H1 (cell line): ENCODE data around the gene MIER3. TPM values are rescaled to one million over a fixed set of nuclear protein-coding genes. Genes with fewer than 3 reads are reported as not detected.

Experiments used
- CTCF ChIA-PET: fragments of 300-600 bp; sonication (Branson Sonifier 250); formaldehyde crosslinking; loops from one replicate; lab custom pipeline; 2021; ENCODE audit not compliant: partially characterized antibody; lab: Charles Lee
- POLR2A ChIA-PET: fragments of 300-600 bp; sonication (Branson Sonifier 250); formaldehyde crosslinking; loops from one replicate; lab custom pipeline; 2021; ENCODE audit warnings: inconsistent platforms; ENCODE audit not compliant: partially characterized antibody; lab: Charles Lee
- DNase-seq, 2 experiments: peaks; one replicate each; pipeline versions ENCODE4 v3.0.0 to v3.0.0-alpha.2; 2010 to 2022; ENCODE audit warnings: low spot score in 2 of 2, low read depth in 1 of 2, mixed read lengths in 1 of 2
- FAIRE-seq: peaks from 2 replicates; lab custom pipeline; 2011; peaks lifted over from hg19 to GRCh38; lab: Jason Lieb, UNC
- H2AFZ ChIP-seq: 2 replicates; pipeline ENCODE4 v1.8.1; 2012; ENCODE audit warnings: low read length, inconsistent platforms
- H2AK5ac ChIP-seq: 2 replicates; pipeline ENCODE4 v1.6.1; 2013; ENCODE audit warnings: low read depth, low read length
- H2BK120ac ChIP-seq: replicated peaks from 2 replicates; pipeline ENCODE3; 2013; ENCODE audit warnings: low read depth, low read length, inconsistent platforms
- H2BK12ac ChIP-seq: 2 replicates; pipeline ENCODE4 v1.6.1; 2013; ENCODE audit warnings: low read depth, low read length
- H2BK15ac ChIP-seq: 2 replicates; pipeline ENCODE4 v1.6.1; 2013; ENCODE audit warnings: low read length
- H2BK20ac ChIP-seq: 2 replicates; pipeline ENCODE4 v1.6.1; 2013; ENCODE audit warnings: low read length
- H2BK5ac ChIP-seq: 2 replicates; pipeline ENCODE4 v1.6.1; 2013; ENCODE audit warnings: low read depth, low read length
- H3K14ac ChIP-seq: 2 replicates; pipeline ENCODE4 v1.6.1; 2013; ENCODE audit warnings: inconsistent platforms; ENCODE audit not compliant: insufficient read length
- H3K18ac ChIP-seq: 2 replicates; pipeline ENCODE4 v1.6.1; 2013; ENCODE audit warnings: low read length; ENCODE audit errors: extremely low read depth
- H3K23ac ChIP-seq: 2 replicates; pipeline ENCODE4 v1.6.1; 2013; ENCODE audit warnings: inconsistent platforms; ENCODE audit not compliant: insufficient read length
- H3K23me2 ChIP-seq: 2 replicates; pipeline ENCODE4 v1.6.1; 2013; ENCODE audit warnings: low read depth, low read length
- H3K27ac ChIP-seq: 2 replicates; pipeline ENCODE4 v1.6.1; 2011; ENCODE audit warnings: low read depth, low read length, inconsistent platforms
- H3K27me3 ChIP-seq, 4 experiments: replicated peaks in 1 of 4; 1 replicate in 1 of 4; 2 replicates in 3 of 4; pipeline versions ENCODE4 v1.6.1 to v1.8.1; 2011 to 2013; ENCODE audit warnings: low read length in 3 of 4, mild to moderate bottlenecking in 3 of 4, inconsistent platforms in 2 of 4, mixed read lengths in 2 of 4, moderate library complexity in 1 of 4; ENCODE audit not compliant: control insufficient read depth in 3 of 4, insufficient read depth in 3 of 4; ENCODE audit errors: extremely low read depth in 1 of 4
- H3K36me3 ChIP-seq, 4 experiments: 2 replicates each; pipeline versions ENCODE4 v1.6.1 to v1.8.1; 2011 to 2013; ENCODE audit warnings: mild to moderate bottlenecking in 4 of 4, low read length in 3 of 4, moderate library complexity in 2 of 4, control low read depth in 1 of 4, inconsistent platforms in 1 of 4; ENCODE audit not compliant: insufficient read depth in 4 of 4, control insufficient read depth in 2 of 4
- H3K4ac ChIP-seq: replicated peaks from 2 replicates; pipeline ENCODE3; 2013; ENCODE audit warnings: low read length, low read depth, mixed read lengths, inconsistent platforms; ENCODE audit not compliant: insufficient read length
- H3K4me1 ChIP-seq, 4 experiments: replicated peaks in 1 of 4; 1 replicate in 1 of 4; 2 replicates in 3 of 4; pipeline versions ENCODE4 v1.6.1 to v1.8.1; 2011 to 2013; ENCODE audit warnings: low read length in 3 of 4, inconsistent platforms in 2 of 4, mixed read lengths in 1 of 4; ENCODE audit not compliant: insufficient read depth in 4 of 4, control insufficient read depth in 3 of 4
- H3K4me2 ChIP-seq, 2 experiments: 2 replicates each; pipeline versions ENCODE4 v1.6.1 to v1.8.1; 2011 to 2013; ENCODE audit warnings: low read depth in 2 of 2, low read length in 2 of 2, control low read depth in 1 of 2, inconsistent platforms in 1 of 2, mild to moderate bottlenecking in 1 of 2; ENCODE audit not compliant: insufficient read depth in 1 of 2
- H3K4me3 ChIP-seq, 4 experiments: fragments of 200-600, 300-600 bp in 1 of 4; sonication (generic), shearing (Covaris generic), sonication (Bioruptor Twin) in 1 of 4; 2 replicates each; pipeline versions ENCODE4 v1.5.1 to v1.8.1; 2011 to 2016; ENCODE audit warnings: low read length in 4 of 4, low read depth in 3 of 4, control low read depth in 2 of 4, inconsistent platforms in 2 of 4, mild to moderate bottlenecking in 2 of 4, mixed read lengths in 1 of 4, moderate library complexity in 1 of 4; ENCODE audit not compliant: insufficient read depth in 2 of 4; ENCODE audit errors: extremely low read depth in 1 of 4
- H3K56ac ChIP-seq: replicated peaks from 2 replicates; pipeline ENCODE3; 2013; ENCODE audit warnings: low read depth, mild to moderate bottlenecking, mixed read lengths, low read length, inconsistent platforms; ENCODE audit not compliant: insufficient read length
- H3K79me1 ChIP-seq: 2 replicates; pipeline ENCODE4 v1.6.1; 2013; ENCODE audit warnings: low read depth, low read length, control low read depth
- H3K79me2 ChIP-seq, 2 experiments: 2 replicates each; pipeline versions ENCODE4 v1.6.1 to v1.8.1; 2012 to 2013; ENCODE audit warnings: low read length in 2 of 2, mild to moderate bottlenecking in 2 of 2, inconsistent platforms in 1 of 2; ENCODE audit not compliant: insufficient read depth in 2 of 2, control insufficient read depth in 1 of 2
- H3K9ac ChIP-seq, 4 experiments: replicated peaks in 1 of 4; 1 replicate in 1 of 4; 2 replicates in 3 of 4; pipeline versions ENCODE4 v1.6.1 to v1.8.1; 2011 to 2013; ENCODE audit warnings: low read depth in 3 of 4, low read length in 3 of 4, control low read depth in 2 of 4, mild to moderate bottlenecking in 2 of 4, moderate library complexity in 2 of 4, inconsistent platforms in 1 of 4; ENCODE audit errors: extremely low read depth in 1 of 4
- H3K9me3 ChIP-seq, 2 experiments: 2 replicates each; pipeline versions ENCODE4 v1.6.1 to v1.8.1; 2012 to 2013; ENCODE audit warnings: mild to moderate bottlenecking in 2 of 2, moderate library complexity in 2 of 2, control low read depth in 1 of 2, inconsistent platforms in 1 of 2, low read depth in 1 of 2, low read length in 1 of 2, mixed read lengths in 1 of 2; ENCODE audit not compliant: insufficient read depth in 2 of 2
- H4K20me1 ChIP-seq, 2 experiments: replicated peaks in 1 of 2; 2 replicates each; pipeline versions ENCODE3 to v1.8.1; 2011 to 2013; ENCODE audit warnings: inconsistent platforms in 2 of 2, low read length in 2 of 2, mild to moderate bottlenecking in 1 of 2; ENCODE audit not compliant: insufficient read depth in 2 of 2, control insufficient read depth in 1 of 2
- H4K5ac ChIP-seq: 2 replicates; pipeline ENCODE4 v1.6.1; 2013; ENCODE audit warnings: low read length, low read depth, mixed read lengths, inconsistent platforms; ENCODE audit not compliant: insufficient read length
- H4K8ac ChIP-seq: 2 replicates; pipeline ENCODE4 v1.8.0; 2013; ENCODE audit warnings: mild to moderate bottlenecking, moderate library complexity, low read length, inconsistent platforms; ENCODE audit not compliant: insufficient read depth; ENCODE audit errors: extremely low read depth
- H4K91ac ChIP-seq: replicated peaks from 2 replicates; pipeline ENCODE3; 2013; ENCODE audit warnings: low read length, mixed read lengths, inconsistent platforms; ENCODE audit not compliant: insufficient read length
- CBX8 ChIP-seq: fragments of 300-800, 300-1000 bp; sonication (generic); IDR thresholded peaks from 2 replicates; pipeline ENCODE4 v1.7.1; 2016; ENCODE audit warnings: low read depth, low read length, borderline replicate concordance
- CREB1 ChIP-seq: IDR thresholded peaks from 2 replicates; pipeline ENCODE4 v1.6.1; 2012; ENCODE audit warnings: inconsistent platforms
- KDM5A ChIP-seq: fragments of 200-600 bp; IDR thresholded peaks from 2 replicates; pipeline ENCODE4 v1.7.1; 2012; ENCODE audit warnings: mild to moderate bottlenecking, low read length, inconsistent platforms, mixed read lengths
- SP2 ChIP-seq: IDR thresholded peaks from 2 replicates; pipeline ENCODE4 v1.6.1; 2012; ENCODE audit warnings: mild to moderate bottlenecking, low read length, inconsistent platforms
- TBP ChIP-seq: IDR thresholded peaks from 2 replicates; pipeline ENCODE4 v1.6.1; 2011; ENCODE audit warnings: low read depth, low read length, improper control_type of control experiment
- WGBS, 2 experiments: shearing (Covaris generic) in 1 of 2; methylation state at CpG; one replicate each; pipeline versions ENCODE4 v1.1.6 to v1.1.7; 2013 to 2015; ENCODE audit warnings: low lambda C conversion rate in 2 of 2, mixed read lengths in 2 of 2, inconsistent platforms in 1 of 2, low coverage in 1 of 2, missing lambda C conversion rate in 1 of 2; ENCODE audit not compliant: insufficient replicate concordance in 2 of 2, insufficient coverage in 1 of 2, insufficient read length in 1 of 2; ENCODE audit errors: extremely low coverage in 1 of 2, missing lambda C conversion rate in 1 of 2; 5-methylcytosine and 5-hydroxymethylcytosine counted together
- polyA plus RNA-seq, 7 experiments: library from polyadenylated mRNA; depleted of rRNA in 3 of 7; stranded (reverse) in 5 of 7; unstranded in 2 of 7; fragments of >200 nt in 5 of 7; fragments of 200-250 nt in 2 of 7; gene quantifications; 1 replicate in 5 of 7; 2 replicates in 1 of 7; 4 replicates in 1 of 7; pipeline versions ENCODE4 v1.2.1 to v1.2.3, GENCODE V29; 2011 to 2013; ENCODE audit warnings: missing spikeins in 2 of 7, mixed read lengths in 2 of 7
- total RNA-seq: library from RNA; stranded (reverse); fragmentation: NEBNext Ultra II Directional; extraction: Animal tissue kit (Norgen Biotek cat#: 25700); gene quantifications from 2 replicates; pipeline ENCODE4 v1.2.1, GENCODE V29; 2021
- TF ChIP-seq, protein P1 (sequence below): IDR thresholded peaks from 2 replicates; pipeline ENCODE4 v1.6.1; 2011; ENCODE audit warnings: low read length, improper control_type of control experiment
- TF ChIP-seq, protein P2 (sequence below): IDR thresholded peaks from 2 replicates; pipeline ENCODE4 v1.6.1; 2012; ENCODE audit warnings: inconsistent platforms

Gene MIER3
- total and polyA plus RNA-seq, 2 of the 8 experiments (the other 6 are each of a cell fraction or from before 2014, with no cell fraction given) = 9.6 to 33.3 TPM

DNA sequence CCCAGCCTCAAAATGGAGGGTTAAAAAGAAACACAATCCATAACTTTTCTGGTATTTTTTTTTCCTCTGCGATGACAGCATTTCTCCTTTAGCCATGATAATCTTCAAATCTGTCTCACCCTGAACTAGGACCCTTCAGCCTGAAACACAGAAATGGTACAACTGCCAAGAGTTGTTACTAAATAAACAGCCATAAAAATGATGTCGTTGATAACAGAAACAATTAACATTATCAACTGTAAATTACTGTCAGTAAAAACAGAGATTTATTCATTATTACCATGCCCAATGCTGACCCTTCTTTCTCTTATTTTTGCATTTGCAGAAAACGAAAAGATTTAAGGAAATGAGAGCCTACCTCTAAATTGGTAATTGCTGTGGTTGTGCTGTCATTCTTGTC lies 19.4 kb upstream of the MIER3 start:
- Histone ChIP-seq H3K4ac (no peak overlapping the region), H3K4me2 (no peak overlapping the region), H2BK120ac (no peak overlapping the region), H3K4me1 (no peaks in the 10 kb centered on the region), H2AFZ (no peak overlapping the region), H3K9ac (no peak overlapping the region), H4K8ac (no peak overlapping the region), H3K27ac (no peak overlapping the region), H3K27me3 (no peaks in the 10 kb centered on the region), H3K14ac (no peak overlapping the region), H3K9me3 (no peaks in the 10 kb centered on the region), H3K23ac (no peak overlapping the region), H4K20me1 (no peaks in the 10 kb centered on the region), H3K36me3 (no peaks in the 10 kb centered on the region), H3K79me1 (no peaks in the 10 kb centered on the region), H3K23me2 (no peaks in the 10 kb centered on the region), H2BK15ac (no peak overlapping the region), H3K79me2 (no peaks in the 10 kb centered on the region), H2BK20ac (no peak overlapping the region), H2BK12ac (no peak overlapping the region), H4K5ac (no peak overlapping the region), H3K4me3 (no peak overlapping the region), H4K91ac (no peak overlapping the region), H3K18ac (no peak overlapping the region), H2AK5ac (no peak overlapping the region), H3K56ac (no peak overlapping the region), H2BK5ac (no peak overlapping the region)
- DNase-seq (no peak), FAIRE-seq (no peak)
- POLR2A ChIA-PET = no interaction called here
- WGBS, 2 experiments = 62% methylated on average over 3 of the region's 3 CpGs; no CpG with 5 or more reads in 1 of the 2 experiments
- CTCF ChIA-PET = interaction anchor here (0.6 to 0.7 kb wide), 2 partner anchors 70 to 1018 kb away, joined by 3 read pairs; no protein-coding TSS in a partner anchor
- TF ChIP-seq, protein P1, sequence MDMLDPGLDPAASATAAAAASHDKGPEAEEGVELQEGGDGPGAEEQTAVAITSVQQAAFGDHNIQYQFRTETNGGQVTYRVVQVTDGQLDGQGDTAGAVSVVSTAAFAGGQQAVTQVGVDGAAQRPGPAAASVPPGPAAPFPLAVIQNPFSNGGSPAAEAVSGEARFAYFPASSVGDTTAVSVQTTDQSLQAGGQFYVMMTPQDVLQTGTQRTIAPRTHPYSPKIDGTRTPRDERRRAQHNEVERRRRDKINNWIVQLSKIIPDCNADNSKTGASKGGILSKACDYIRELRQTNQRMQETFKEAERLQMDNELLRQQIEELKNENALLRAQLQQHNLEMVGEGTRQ = no peak
- no peak for TF ChIP-seq KDM5A
- no peak for TF ChIP-seq SP2
- TF ChIP-seq, protein P2, sequence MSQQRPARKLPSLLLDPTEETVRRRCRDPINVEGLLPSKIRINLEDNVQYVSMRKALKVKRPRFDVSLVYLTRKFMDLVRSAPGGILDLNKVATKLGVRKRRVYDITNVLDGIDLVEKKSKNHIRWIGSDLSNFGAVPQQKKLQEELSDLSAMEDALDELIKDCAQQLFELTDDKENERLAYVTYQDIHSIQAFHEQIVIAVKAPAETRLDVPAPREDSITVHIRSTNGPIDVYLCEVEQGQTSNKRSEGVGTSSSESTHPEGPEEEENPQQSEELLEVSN = no peak
- TF ChIP-seq TBP = no peak
- TF ChIP-seq CREB1 = no peak
- no peak for TF ChIP-seq CBX8
